Measurements from ENCODE around the gene ATP8B4.

ATP8B4 gene

DNA sequence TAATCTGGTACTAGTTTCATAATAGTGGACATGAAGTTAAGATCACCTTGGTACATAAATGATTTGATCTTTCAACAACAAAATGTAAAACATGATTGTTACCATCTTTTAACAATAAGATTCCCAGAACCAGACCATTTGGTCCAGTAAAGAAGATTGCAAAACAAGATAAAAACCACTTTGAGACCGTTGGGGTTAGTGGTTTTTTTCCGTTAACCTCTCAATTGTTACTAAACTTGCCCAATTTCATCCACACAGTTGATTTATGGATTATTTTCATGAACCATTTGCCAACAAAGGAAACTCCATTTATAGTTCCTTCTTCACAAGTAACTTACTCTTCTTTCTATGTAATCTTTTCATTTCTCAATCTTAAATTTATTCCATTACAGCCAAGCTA is 53.8 kb downstream of the ATP8B4 start:
- DNase-seq (ENCODE audit: low read depth in 2 of 3, low spot score in 1 of 3), result no peak

DNA sequence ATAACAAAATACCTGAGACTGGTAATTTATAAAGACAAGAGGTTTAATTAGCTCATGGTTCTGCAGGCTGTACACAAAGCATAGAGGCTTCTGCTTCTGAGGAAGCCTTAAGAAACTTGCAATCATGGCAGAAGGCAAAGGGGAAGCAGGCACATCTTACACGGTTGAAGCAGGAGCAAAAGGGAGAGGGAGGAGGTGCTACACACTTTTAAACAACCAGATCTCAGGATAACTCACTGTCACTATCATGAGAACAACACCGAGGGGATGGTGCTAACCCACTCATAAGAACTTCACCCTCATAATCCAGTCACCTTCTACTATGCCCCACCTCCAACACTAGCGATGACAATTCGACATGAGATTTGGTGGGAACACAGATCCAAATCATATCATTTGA is 54.4 kb downstream of the ATP8B4 start:
- DNase-seq (ENCODE audit: low read depth in 2 of 3, low spot score in 1 of 3), result no peak

DNA sequence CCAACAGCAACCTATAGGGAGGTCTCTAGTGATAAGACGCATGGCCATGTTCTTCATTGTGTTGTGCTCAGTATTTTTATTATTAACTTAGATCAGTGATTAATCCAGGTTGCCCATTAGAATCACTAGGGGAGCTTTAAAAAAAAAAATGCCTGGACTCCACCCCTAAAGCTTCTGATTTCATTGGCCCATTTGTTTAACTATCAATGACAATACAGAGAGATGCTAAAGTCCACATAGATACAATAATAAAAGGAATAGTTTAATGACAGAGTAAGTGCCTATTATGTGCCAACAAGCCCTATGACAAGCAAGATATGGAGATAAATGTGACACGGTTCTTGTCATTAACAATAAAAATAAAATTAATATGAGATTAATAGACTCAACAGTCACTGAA is 55.8 kb downstream of the ATP8B4 start:
- no peak for DNase-seq (ENCODE audit: low read depth in 2 of 3, low spot score in 1 of 3)

DNA sequence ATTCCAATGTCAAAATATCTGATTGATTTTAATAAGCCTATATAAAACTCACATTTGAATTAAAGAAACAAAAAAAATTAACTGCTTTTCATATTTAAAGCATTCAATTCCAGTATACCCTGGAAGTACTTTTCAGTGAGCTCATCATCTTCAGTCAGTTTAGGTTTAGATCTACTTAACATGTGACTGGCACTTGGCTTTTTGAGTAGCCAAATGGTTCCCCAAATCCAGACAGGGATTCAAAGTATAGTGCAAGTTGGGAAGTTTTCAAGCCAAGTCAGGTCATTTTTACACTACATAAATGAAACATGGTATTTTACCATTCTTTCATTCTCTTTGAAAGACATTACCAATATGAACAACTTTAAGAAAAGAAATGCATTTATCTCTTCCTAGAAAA is 57.5 kb downstream of the ATP8B4 start:
- DNase-seq (ENCODE audit: low read depth in 2 of 3, low spot score in 1 of 3), result no peak

DNA sequence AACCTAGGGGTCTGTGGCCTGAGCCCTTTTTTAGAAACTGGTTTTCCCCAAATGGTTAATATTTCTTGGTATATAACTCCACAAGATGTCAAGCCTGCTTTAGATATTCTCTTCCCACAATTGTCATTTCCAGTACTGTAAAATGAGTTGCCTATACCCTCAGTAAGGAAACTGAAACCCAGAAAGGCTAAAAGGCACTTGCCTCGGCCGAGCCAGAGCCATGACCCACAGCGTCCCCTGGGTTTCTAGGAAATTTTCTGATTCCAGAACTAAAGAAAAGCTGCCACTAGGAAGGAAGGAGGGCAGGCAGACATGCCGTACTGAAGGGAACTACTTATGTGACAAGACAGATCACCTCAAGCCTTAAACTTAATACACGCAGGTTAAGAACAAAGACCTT is 59.1 kb downstream of the ATP8B4 start:
- no peak for DNase-seq (ENCODE audit: low read depth in 2 of 3, low spot score in 1 of 3)

DNA sequence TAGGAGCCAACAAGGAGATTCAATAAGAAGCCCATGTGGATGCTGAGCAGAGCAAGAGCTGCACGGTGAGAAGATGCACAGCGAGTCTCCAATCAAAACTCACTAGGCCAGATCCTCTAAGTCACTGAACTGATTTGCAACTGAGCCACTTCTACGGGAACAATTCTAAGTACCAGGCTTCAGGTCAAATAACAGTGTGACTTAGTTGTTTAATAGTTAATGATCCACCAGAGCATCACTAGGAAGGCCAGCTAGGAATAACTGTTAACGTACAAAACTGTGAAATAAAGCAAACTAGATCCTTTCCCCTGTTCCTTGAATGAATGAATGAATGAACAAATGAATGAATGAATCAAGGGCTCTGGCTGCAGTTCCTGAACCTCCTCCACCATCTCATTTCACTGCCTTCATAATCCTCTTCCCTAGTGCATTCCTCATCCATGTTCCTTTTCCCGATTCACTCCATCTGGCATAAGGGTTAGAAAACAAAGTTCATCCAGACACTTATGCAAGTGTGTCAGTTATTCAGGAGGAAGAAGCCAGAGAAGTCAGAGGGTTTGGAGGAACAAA is 59.7 kb downstream of the ATP8B4 start:
- no peak for DNase-seq (ENCODE audit: low read depth in 2 of 3, low spot score in 1 of 3)

DNA sequence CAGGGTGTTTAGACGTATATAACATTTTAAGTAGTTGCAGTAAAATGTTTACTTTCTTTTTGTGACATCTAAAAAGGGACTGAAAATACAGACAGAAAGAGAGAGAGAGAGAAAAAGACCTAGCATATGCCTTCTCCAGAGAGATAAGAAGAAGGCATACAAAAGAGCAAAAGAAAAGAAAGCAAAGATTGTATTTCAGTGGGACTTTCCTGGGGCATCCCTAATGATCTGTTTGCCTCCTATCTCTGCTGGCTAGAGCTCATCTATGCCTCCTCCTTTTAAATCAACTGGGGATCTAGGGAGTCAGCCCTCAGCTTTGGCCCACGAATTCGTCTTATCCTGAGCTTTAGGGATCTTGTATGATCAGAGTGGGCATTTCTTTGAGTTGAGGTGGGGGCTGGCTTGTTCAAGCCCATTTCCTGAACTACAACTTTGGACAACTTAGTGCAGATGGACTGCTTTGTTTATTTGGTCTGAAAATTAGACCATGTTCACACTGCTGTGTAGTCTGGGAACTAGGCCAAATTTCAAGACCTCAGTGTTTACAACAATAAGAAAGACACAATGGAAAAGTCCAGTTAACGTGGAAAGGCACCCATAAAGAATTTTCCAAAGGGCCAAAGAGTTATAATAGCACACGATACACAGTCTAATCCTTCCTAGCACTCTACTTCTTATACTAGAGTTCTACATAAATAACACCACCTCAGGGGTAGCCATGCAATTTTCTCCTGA is 61.0 kb downstream of the ATP8B4 start:
- DNase-seq (ENCODE audit: low read depth in 2 of 3, low spot score in 1 of 3), result no peak

DNA sequence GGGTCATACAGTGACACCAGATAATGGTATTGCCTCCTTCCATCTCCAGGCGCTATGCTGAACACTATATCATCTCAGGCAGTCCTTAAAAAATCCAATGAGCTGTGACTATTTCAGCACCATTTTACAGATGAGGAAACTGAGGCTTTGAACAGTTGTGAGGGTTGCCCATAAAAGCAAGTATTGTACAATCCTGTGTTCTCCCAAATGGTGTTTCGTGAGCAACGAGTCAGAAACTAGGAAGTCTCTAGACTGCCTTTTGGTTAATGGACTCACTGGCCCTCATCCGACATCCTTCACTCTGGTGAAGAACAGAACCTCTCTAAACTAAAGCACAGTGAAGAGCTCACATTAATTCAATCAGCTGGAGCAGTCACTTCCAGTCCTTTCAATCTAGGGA is 61.8 kb downstream of the ATP8B4 start:
- no peak for DNase-seq (ENCODE audit: low read depth in 2 of 3, low spot score in 1 of 3)

DNA sequence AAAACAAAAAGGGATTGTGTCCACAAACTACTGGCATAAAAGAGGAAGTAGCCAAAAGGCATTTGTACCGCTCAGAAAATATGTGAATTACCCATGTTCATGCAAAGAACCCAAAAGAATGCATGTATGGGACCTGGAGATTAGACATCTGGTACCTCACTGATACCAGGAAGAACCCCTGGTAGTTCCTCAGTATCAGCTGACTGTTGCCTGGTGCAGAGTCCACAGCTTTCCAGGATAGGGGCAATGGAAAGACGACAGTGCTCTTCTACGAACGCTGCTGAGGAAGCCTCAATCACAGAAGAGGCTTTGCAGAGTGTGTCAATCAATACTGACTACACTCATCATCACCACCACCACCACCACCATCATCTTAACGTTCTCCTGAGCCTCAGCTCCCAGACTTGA is 63.3 kb downstream of the ATP8B4 start:
- DNase-seq (ENCODE audit: low read depth in 2 of 3, low spot score in 1 of 3), result no peak

DNA sequence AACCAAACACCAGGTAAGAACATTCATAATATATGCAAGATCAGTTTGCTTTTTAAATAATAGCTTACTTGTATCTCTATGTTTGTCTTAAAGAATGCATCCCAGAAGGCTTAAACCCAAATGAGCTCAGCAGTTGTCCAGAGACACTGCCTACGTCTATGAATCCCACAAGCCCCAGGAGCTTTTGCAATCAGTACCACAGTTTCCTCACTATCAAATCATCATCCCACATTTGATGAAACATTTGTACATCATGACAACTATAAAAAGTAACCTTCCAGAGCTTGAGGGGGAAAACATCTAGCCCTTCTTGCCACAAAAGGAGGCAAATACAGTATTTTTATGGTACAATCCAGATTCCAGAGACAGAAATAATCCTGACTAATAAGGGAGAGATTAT is 63.7 kb downstream of the ATP8B4 start:
- DNase-seq (ENCODE audit: low read depth in 2 of 3, low spot score in 1 of 3), result no peak

DNA sequence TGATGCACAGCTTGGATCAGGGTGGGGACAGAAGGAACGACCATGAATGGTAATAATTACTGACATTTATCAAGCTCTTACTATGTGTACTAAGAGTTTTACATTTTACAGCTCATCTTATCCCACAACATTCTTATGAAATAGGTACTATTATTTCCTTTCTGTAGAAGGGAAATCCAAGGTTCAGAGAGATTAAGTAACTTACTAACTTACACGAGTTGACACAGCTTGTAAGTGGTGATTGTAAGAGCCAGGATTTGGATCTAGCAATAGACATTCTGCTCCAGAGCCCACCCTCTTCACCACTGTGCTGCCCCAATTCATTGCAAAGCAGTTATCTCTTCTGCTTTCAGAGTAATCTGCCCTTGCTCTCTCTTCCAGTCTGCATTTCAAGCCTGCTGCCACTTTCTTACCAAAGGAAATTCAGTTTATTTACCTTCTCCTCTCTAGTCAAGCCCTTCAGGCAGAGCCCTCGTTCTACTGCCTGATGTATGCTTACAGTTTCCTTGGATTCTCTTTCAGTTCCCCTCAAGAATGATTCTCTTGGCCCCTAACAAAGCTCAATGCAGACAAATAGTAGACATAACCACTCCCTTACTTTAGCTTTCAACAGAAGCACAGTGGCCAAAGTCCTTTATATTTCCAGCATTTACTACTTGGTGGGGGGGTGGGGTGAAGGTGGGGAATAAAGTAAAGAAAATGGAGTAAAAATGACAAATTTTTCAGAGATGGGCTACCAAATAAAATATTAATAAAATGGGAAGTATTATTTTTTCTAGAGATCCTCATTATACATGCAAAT is 65.8 kb downstream of the ATP8B4 start:
- no peak for DNase-seq (ENCODE audit: low read depth in 2 of 3, low spot score in 1 of 3)

DNA sequence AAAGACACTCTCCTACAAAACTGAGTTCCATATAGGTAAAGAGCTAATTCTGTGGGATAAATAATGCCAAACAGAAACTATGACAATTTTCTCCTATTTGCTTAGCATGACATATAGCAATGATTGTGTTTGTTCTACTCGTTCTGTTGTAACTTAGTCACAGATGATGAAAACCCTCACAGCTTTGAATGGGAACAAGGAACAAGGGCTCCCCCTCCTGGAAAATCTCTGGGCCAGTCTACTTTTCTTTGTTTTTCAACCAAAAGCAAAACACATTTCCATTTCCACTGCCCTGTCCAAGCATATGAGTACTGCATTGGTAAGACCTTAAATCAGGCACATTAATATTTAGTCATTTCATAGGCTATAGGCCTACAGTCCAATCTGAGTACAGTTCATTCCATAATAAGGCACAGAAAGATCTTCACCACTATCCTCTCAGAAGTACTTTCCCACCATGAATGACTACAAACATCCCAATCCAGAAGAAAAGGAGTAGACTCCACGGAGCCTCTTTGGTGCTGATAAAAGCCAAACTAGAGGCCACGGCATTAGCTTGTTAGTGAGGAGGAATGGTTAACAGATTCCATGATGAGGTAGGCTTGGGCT is 67.1 kb downstream of the ATP8B4 start:
- DNase-seq (ENCODE audit: low read depth in 2 of 3, low spot score in 1 of 3), result peak in 1 of 3 donors; percentile 27

DNA sequence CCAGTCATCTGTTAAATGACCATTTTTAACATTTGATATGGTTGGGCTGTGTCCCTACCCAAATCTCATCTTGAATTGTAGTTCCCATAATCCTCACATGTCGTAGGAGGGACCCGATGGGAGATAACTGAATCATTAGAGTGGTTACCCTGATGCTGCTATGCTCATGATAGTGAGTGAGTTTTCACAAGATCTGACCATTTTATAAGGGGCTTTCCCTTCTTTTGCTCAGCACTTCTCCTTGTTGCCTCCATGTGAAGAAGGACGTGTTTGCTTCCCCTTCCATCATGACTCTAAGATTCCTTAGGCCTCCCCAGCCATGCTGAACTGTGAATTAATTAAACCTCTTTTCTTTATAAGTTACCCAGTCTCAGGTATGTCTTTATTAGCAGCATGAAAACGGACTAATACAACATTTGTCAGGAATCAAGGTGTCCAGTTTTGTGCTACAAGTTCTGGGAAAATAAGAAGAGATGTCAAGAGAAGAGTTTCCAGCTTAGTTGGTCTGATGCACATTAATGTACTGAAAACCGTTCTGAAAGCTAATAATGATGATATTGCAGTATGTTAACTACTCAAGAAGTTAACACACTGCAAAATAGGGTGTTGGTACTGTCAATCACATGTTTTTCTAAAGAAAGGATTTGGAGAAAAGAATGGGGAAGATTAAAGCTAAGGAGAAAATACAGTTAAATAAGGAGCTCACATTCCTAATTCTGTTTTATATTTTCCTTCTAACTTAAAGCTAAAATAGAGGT is 67.9 kb downstream of the ATP8B4 start:
- DNase-seq (ENCODE audit: low read depth in 2 of 3, low spot score in 1 of 3), result no peak

DNA sequence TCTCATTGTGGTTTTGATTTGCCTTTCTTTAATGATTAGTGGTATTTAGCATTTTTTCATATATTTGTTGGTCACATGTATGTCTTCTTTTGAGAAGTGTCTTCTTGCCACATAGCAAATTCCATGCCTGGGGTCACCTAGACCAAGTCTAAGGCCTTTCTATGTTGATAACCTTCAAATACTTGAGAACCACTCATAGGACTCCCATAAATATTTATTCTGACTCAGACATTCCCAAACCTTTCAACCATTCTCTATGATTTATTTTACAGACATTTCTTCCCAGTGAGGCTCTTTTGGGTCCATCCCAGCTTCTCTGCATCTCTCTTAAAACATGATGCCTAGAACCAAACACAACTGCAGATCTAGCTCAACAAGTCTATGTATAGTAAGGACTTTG is 69.2 kb downstream of the ATP8B4 start:
- DNase-seq (ENCODE audit: low read depth in 2 of 3, low spot score in 1 of 3), result no peak

DNA sequence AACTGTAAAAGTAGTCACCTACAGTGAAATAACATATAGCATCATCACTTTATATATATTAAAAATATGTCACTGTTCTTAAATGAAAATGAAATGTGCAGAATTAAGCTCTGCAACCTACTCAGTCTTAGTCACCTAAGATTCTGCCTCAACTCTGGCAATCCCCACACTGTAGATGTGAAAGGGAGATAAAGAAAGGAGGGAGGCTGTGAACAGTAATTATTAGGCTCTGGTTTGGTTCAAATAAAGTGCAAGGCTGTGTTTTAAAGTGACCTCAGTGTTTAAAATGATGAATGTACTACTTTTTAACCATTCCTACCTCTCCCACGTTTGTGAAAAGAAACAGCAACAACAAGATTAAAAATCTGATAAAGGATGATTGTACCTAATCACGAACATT is 72.2 kb downstream of the ATP8B4 start:
- no peak for DNase-seq (ENCODE audit: low read depth in 2 of 3, low spot score in 1 of 3)

DNA sequence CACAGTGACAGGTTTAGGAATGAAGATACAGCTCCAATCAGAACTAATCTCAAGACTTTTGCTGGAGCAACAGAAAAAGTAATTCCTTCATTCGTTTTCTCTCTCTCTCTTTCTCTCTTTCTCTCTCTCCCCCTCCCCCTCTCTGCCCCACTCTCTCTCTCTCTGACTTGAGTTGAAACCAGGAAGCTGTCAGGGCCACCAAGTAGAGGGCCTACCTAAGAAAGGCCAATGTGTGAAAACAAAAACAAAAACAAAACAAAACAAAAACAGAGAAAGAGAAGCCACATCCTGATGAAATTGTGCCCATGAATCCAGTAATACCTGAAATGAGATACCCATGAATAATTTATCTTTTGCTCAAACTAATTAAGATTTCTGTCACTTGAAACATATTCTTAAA is 72.9 kb downstream of the ATP8B4 start:
- DNase-seq (ENCODE audit: low read depth in 2 of 3, low spot score in 1 of 3), result no peak

DNA sequence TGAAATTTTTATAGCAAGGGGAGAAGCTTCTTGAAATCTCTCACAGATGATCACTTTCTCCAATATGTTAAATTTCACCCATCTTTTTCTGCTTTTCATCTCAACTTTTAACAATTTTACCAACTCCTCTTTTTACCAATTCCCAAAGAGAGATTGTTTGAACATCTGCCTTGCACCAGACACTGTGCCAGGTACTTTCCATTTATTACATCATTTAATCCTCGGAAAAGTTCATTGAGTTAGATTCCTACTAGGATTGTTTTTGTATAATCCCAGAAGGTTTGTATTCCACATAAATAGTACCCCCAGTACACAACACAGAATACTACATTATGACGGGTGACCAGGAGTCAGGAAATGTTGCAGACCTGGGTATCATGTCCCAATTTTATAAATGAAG is 74.1 kb downstream of the ATP8B4 start:
- DNase-seq (ENCODE audit: low read depth in 2 of 3, low spot score in 1 of 3), result no peak

DNA sequence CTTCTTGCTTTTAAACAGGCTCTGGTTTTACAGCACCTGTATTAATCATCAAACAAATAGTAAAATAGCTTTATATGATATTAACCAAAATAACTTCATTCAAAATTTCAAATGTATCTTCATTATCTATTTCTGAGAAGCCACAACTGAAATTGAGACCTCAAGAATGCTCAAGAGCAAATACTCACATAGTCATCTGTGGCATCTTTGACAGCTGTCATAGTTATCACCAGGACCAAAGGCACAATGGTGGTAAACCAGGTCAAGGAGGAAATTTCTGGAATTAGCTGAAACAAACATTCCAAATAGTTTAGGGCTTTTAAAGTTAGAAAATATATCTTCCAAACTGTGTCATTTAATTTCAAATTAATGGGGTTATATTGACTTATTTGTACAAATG is 74.6 kb downstream of the ATP8B4 start:
- no peak for DNase-seq (ENCODE audit: low read depth in 2 of 3, low spot score in 1 of 3)

DNA sequence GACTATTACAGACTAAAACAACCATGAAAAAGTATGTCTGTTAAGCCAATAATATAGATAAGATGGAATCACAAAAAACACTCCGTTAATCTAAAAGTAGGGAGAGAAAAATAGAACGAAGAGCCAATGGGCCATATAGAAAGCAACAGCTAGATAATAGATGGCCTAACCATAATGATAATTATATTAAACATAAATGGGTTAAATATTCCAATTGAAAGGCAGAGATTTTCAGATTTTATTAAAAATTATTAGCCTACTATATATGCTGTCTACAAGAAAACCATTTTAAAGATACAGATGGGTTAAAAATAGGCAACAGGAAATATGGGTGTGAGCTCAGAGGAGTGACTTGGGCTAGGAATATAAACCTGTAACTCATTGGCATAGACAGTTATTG is 76.3 kb downstream of the ATP8B4 start:
- no peak for DNase-seq (ENCODE audit: low read depth in 2 of 3, low spot score in 1 of 3)

DNA sequence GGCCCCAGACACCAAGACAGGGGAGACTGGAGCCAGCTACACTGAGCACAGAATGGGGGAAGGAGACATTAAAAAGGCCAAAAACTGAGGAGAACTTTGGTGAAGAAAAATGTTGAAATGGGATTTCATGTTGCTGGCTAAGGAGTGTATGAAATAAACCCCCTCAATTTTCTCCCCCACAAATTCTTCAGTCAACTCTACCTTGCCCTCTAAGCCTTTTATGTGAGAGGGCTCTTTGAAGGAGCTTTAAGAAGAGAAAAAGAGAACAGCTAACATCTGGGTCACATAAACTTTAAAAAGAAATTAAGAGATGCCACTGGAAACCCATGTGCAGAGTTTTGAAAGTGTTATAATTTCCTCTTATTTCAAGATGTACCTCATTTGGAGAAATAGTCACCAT is 88.6 kb downstream of the ATP8B4 start:
- DNase-seq (ENCODE audit: low read depth in 2 of 3, low spot score in 1 of 3), result no peak

DNA sequence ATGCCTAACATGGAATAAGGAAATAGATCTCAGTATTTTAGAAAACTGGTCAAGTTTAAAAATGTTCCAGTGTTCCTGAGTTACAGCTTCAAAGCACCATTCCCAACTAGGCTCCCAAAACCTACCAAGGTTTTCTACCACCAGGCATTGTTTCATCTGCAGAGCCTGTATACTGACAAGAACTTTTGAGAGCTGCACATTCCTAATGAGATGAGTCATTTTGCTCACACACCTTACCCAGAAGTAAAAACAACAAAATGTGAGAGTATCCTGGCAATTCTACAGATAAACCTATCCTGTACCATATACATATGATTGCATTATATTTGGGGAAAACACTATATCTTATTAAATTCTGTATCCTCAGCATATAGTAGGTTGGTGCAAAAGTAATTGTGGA is 90.7 kb downstream of the ATP8B4 start:
- DNase-seq (ENCODE audit: low read depth in 2 of 3, low spot score in 1 of 3), result no peak

Data from stimulated activated CD4-positive, alpha-beta T cell treated with anti-CD3 and anti-CD28 coated beads, Interleukin-12 subunit alpha, Interleukin-12 subunit beta, amount 100 ng/mL, for 48 hours (primary cell).